HCT116 (cell line): ENCODE results near the gene MED14. TPM values are rescaled to one million over a fixed set of nuclear protein-coding genes. Genes with fewer than 3 reads are reported as not detected.
A peak's percentile ranks its signal among the peaks of the same experiment; 100 is the strongest.

Experiments used
- ATAC-seq: fragments of 200-7000 bp; cut with Tn5 transposase; 2 replicates; pipeline ENCODE4 v1.9.1; 2020; ENCODE audit warnings: mild to moderate bottlenecking, moderate library complexity
- BruUV-seq: library from RNA; stranded (reverse); fragments of 400-500 nt; replicated peaks from 2 replicates; lab custom pipeline; 2021; lab: Mats Ljungman, UMichigan
- CTCF ChIA-PET: fragments of 300-600 bp; sonication (Branson Sonifier 250); formaldehyde crosslinking; loops from one replicate; lab custom pipeline; 2021; ENCODE audit warnings: antibody characterized with exemption; lab: Charles Lee
- POLR2A ChIA-PET: fragments of 300-600, 350-600 bp; sonication (Branson Sonifier 250); formaldehyde crosslinking; loops from one replicate; lab custom pipeline; 2021; ENCODE audit warnings: antibody characterized with exemption; lab: Charles Lee
- RAD21 ChIA-PET, 2 experiments: fragments of 300-600 bp; sonication (Branson Sonifier 250); formaldehyde crosslinking; loops; one replicate each; lab custom pipeline; 2023; ENCODE audit warnings: low total read pairs in 2 of 2; ENCODE audit not compliant: uncharacterized antibody in 2 of 2, unreplicated experiment in 2 of 2, low non-redundant PET in 1 of 2; lab: Charles Lee
- DNase-seq: peaks from one replicate; pipeline ENCODE4 v3.0.0-alpha.2; 2010; ENCODE audit warnings: low read depth, low spot score
- H2AFZ ChIP-seq: fragments of 200-600 bp; shearing (Covaris generic), sonication (generic); 2 replicates; pipeline ENCODE4 v1.6.1; 2017; ENCODE audit warnings: low read depth, mixed run types, mixed read lengths, antibody characterized with exemption, low read length; ENCODE audit not compliant: poor library complexity, severe bottlenecking
- H3K27ac ChIP-seq: 2 replicates; pipeline ENCODE4 v1.5.1; 2012; ENCODE audit warnings: low read depth, low read length
- H3K27me3 ChIP-seq: fragments of 200-600 bp; sonication (generic); 2 replicates; pipeline ENCODE4 v1.6.1; 2016; ENCODE audit warnings: mixed run types, low read length, mixed read lengths; ENCODE audit not compliant: insufficient read depth
- H3K36me3 ChIP-seq, 2 experiments: fragments of 200-500 bp in 1 of 2; fragments of 200-600 bp in 1 of 2; sonication (Bioruptor generic) in 1 of 2; sonication (generic) in 1 of 2; 2 replicates each; pipeline versions ENCODE4 v1.5.1 to v1.6.1; 2014 to 2016; ENCODE audit warnings: low read length in 2 of 2, inconsistent platforms in 1 of 2, mixed read lengths in 1 of 2, mixed run types in 1 of 2; ENCODE audit not compliant: insufficient read depth in 2 of 2, control insufficient read depth in 1 of 2
- H3K4me1 ChIP-seq, 2 experiments: fragments of 200-600 bp in 1 of 2; sonication (generic) in 1 of 2; 2 replicates each; pipeline versions ENCODE4 v1.5.1 to v1.6.1; 2012 to 2017; ENCODE audit warnings: low read length in 2 of 2, inconsistent platforms in 1 of 2, mild to moderate bottlenecking in 1 of 2, mixed read lengths in 1 of 2, mixed run types in 1 of 2, moderate library complexity in 1 of 2; ENCODE audit not compliant: insufficient read depth in 2 of 2, control insufficient read depth in 1 of 2
- H3K4me2 ChIP-seq: fragments of 200-600 bp; sonication (generic); 2 replicates; pipeline ENCODE4 v1.6.1; 2017; ENCODE audit warnings: mixed run types, low read length, mixed read lengths
- H3K4me3 ChIP-seq, 2 experiments: fragments of 200-600 bp in 1 of 2; sonication (generic) in 1 of 2; replicated peaks in 1 of 2; 2 replicates each; pipeline ENCODE4 v1.5.1; 2011 to 2016; ENCODE audit warnings: low read length in 2 of 2, control low read depth in 1 of 2, low read depth in 1 of 2, mild to moderate bottlenecking in 1 of 2, mixed read lengths in 1 of 2, mixed run types in 1 of 2
- H3K79me2 ChIP-seq: fragments of 200-600 bp; sonication (generic); 2 replicates; pipeline ENCODE4 v1.6.1; 2017; ENCODE audit warnings: mild to moderate bottlenecking, mixed run types, low read length, moderate library complexity, mixed read lengths; ENCODE audit not compliant: insufficient read depth
- H3K9ac ChIP-seq: fragments of 200-600 bp; sonication (generic); 2 replicates; pipeline ENCODE4 v1.6.1; 2016; ENCODE audit warnings: low read length, mixed read lengths
- H3K9me2 ChIP-seq: fragments of 200-600 bp; sonication (generic), shearing (Covaris generic); 2 replicates; pipeline ENCODE4 v1.6.1; 2017; ENCODE audit warnings: mixed run types, mild to moderate bottlenecking, moderate library complexity; ENCODE audit not compliant: insufficient read depth
- H3K9me3 ChIP-seq, 2 experiments: fragments of 200-500 bp in 1 of 2; fragments of 200-600 bp in 1 of 2; sonication (Bioruptor generic) in 1 of 2; sonication (generic) in 1 of 2; 2 replicates each; pipeline ENCODE4 v1.6.1; 2014 to 2017; ENCODE audit warnings: low read length in 2 of 2, mixed read lengths in 2 of 2, inconsistent platforms in 1 of 2, low read depth in 1 of 2, mild to moderate bottlenecking in 1 of 2, mixed run types in 1 of 2, moderate library complexity in 1 of 2; ENCODE audit not compliant: control insufficient read depth in 1 of 2, insufficient read depth in 1 of 2
- H4K20me1 ChIP-seq: fragments of 200-600 bp; sonication (generic), shearing (Covaris generic); 2 replicates; pipeline ENCODE4 v1.6.1; 2017; ENCODE audit warnings: mixed run types, mild to moderate bottlenecking, moderate library complexity; ENCODE audit not compliant: insufficient read depth
- CBX3 ChIP-seq: IDR thresholded peaks from 2 replicates; pipeline ENCODE4 v1.6.1; 2012; ENCODE audit warnings: low read depth
- CEBPB ChIP-seq: IDR thresholded peaks from 2 replicates; pipeline ENCODE4 v1.6.1; 2012; ENCODE audit warnings: low read depth
- EGR1 ChIP-seq: IDR thresholded peaks from 2 replicates; pipeline ENCODE4 v1.6.1; 2012; ENCODE audit warnings: low read depth
- ELF1 ChIP-seq: IDR thresholded peaks from 2 replicates; pipeline ENCODE4 v1.6.1; 2012; ENCODE audit warnings: low read depth, borderline replicate concordance
- EZH2phosphoT487 ChIP-seq: fragments of 200-600 bp; IDR thresholded peaks from 2 replicates; pipeline ENCODE4 v1.6.1; 2018; ENCODE audit warnings: antibody characterized with exemption, borderline replicate concordance
- FOSL1 ChIP-seq: IDR thresholded peaks from 2 replicates; pipeline ENCODE4 v1.6.1; 2012; ENCODE audit warnings: low read depth
- JUND ChIP-seq: IDR thresholded peaks from 2 replicates; pipeline ENCODE4 v1.6.1; 2012
- RAD21 ChIP-seq: IDR thresholded peaks from 2 replicates; pipeline ENCODE4 v1.6.1; 2012; ENCODE audit warnings: low read depth, mild to moderate bottlenecking
- SIN3A ChIP-seq: IDR thresholded peaks from 2 replicates; pipeline ENCODE4 v1.6.1; 2012; ENCODE audit warnings: low read depth
- SP1 ChIP-seq: IDR thresholded peaks from 2 replicates; pipeline ENCODE4 v1.6.1; 2012; ENCODE audit warnings: low read depth
- SRF ChIP-seq: IDR thresholded peaks from 2 replicates; pipeline ENCODE4 v1.6.1; 2012; ENCODE audit warnings: low read depth
- TCF7L2 ChIP-seq: IDR thresholded peaks from 2 replicates; pipeline ENCODE4 v1.7.0; 2011; ENCODE audit warnings: borderline replicate concordance, inconsistent platforms; ENCODE audit not compliant: insufficient read depth, insufficient read length; ENCODE audit errors: extremely low read depth
- ZFX ChIP-seq: fragments of 450-650 bp; IDR thresholded peaks from 2 replicates; pipeline ENCODE4 v1.6.1; 2017
- ZNF274 ChIP-seq: fragments of 200-500 bp; sonication (Bioruptor generic); IDR thresholded peaks from 2 replicates; pipeline ENCODE4 v1.6.1; 2014; ENCODE audit warnings: mild to moderate bottlenecking, low read depth, low read length, inconsistent platforms
- intact Hi-C: fragments of 100-400 bp; cut with micrococcal nuclease; formaldehyde crosslinking; loops from 2 replicates; pipeline ENCODE4 v1.10.0; 2022
- total RNA-seq: library from RNA; stranded (reverse); gene quantifications from one replicate; pipeline ENCODE4 v1.2.1, GENCODE V29; 2021; ENCODE audit not compliant: unreplicated experiment
- TF ChIP-seq, protein P1 (sequence below): IDR thresholded peaks from 2 replicates; pipeline ENCODE4 v1.6.1; 2012; ENCODE audit warnings: low read depth
- TF ChIP-seq, protein P2 (sequence below): IDR thresholded peaks from 2 replicates; pipeline ENCODE4 v1.6.1; 2012

The MED14 gene
- total RNA-seq, 1 experiment from 2014 or later: 51.8 TPM

DNA sequence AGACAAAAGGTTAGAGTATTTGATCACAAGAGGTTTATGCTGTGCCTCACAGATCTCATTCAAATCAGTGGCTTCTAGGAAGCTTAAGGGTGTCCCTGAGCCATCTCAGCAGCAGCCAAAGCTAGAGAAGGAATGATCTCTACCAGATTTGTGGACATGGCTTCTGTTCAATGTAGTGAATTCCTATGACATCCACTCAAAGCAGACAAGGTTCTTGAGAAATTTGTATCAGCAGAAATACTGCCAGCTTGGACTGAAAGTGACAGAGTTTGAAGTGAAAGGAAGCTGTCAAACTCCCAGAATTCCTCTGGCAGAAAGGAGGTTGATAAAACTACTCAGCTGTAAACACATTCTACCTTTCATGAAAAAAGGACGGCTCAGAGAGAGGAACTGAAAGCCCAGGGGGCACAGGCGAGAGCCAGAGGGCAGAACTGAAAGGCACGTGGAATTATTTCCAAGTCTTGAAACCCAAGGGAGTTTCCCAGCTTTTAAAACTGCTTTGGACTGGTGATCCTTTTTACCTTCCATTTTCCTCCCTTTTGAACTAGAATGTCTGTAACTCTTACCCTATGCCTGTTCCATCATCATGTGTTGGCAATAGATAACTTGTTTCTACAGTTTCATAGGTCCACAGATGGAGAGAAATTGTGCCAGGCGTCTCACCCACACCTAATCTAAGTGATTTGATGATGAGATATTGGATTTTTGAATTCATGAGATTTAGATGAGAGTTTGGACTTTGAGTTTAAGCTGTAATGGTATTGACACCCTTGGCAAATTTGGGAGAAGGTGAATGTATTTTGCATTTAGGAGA is 14.5 kb upstream of the MED14 start:
- Histone ChIP-seq H3K27me3 (no peaks in the 10 kb centered on the region), H3K9me3 (no peaks in the 10 kb centered on the region), H3K4me3 (no peak overlapping the region), H3K79me2 (no peaks in the 10 kb centered on the region), H3K9ac (no peak overlapping the region), H3K36me3 (no peaks in the 10 kb centered on the region), H3K4me1 (no peaks in the 10 kb centered on the region), H4K20me1 (no peaks in the 10 kb centered on the region), H2AFZ (peak overlapping the region; percentile 26), H3K27ac (no peak overlapping the region), H3K4me2 (no peak overlapping the region), H3K9me2 (no peaks in the 10 kb centered on the region)
- ChIA-PET CTCF (no interaction called here), POLR2A (no interaction called here), RAD21 (no interaction called here)
- TF ChIP-seq SIN3A: no peak
- TF ChIP-seq JUND: no peak
- TF ChIP-seq TCF7L2: no peak
- intact Hi-C loops: no loop called here
- ATAC-seq (no peak), DNase-seq (no peak)
- BruUV-seq: no TSS peak

DNA sequence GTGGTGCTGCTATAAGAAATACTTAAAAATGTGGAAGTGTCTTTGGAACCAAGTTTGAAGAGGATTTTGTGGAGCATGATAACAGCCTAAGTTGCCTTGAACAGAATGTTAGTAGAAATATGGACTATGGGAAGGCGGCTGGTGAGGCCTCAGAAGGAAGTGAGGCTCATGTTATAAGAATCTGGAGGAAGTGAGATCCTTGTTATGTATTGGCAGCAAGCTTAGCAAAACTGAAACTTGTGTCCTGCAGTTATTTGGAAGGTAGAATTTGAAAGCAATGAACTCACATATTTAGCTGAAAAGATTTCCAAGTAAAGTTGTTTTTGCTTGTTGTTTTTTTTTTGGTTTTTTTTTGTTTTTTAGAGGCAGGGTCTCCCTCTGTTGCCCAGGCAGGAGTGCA is 13.6 kb upstream of the MED14 start:
- Histone ChIP-seq H3K4me2 (no peak overlapping the region), H3K27ac (no peak overlapping the region), H3K4me3 (no peak overlapping the region), H3K79me2 (no peaks in the 10 kb centered on the region), H2AFZ (no peak overlapping the region), H3K36me3 (no peaks in the 10 kb centered on the region), H3K27me3 (no peaks in the 10 kb centered on the region), H3K9me2 (no peaks in the 10 kb centered on the region), H3K9ac (no peak overlapping the region), H4K20me1 (no peaks in the 10 kb centered on the region), H3K9me3 (no peaks in the 10 kb centered on the region), H3K4me1 (no peaks in the 10 kb centered on the region)
- ChIA-PET CTCF (no interaction called here), RAD21 (no interaction called here), POLR2A (interaction anchor here (0.6 kb wide), 1 partner anchor 624 kb away, joined by 3 read pairs; no protein-coding TSS in a partner anchor)
- no peak for ATAC-seq
- BruUV-seq: no TSS peak
- DNase-seq: no peak
- intact Hi-C loops: no loop called here
- TF ChIP-seq EGR1 (no peak), FOSL1 (no peak), SIN3A (no peak), RAD21 (no peak), ZFX (no peak), SP1 (no peak), JUND (no peak), SRF (no peak), CEBPB (no peak), ELF1 (no peak), EZH2phosphoT487 (no peak), CBX3 (no peak), ZNF274 (no peak), TCF7L2 (no peak)
- TF ChIP-seq, protein P1, sequence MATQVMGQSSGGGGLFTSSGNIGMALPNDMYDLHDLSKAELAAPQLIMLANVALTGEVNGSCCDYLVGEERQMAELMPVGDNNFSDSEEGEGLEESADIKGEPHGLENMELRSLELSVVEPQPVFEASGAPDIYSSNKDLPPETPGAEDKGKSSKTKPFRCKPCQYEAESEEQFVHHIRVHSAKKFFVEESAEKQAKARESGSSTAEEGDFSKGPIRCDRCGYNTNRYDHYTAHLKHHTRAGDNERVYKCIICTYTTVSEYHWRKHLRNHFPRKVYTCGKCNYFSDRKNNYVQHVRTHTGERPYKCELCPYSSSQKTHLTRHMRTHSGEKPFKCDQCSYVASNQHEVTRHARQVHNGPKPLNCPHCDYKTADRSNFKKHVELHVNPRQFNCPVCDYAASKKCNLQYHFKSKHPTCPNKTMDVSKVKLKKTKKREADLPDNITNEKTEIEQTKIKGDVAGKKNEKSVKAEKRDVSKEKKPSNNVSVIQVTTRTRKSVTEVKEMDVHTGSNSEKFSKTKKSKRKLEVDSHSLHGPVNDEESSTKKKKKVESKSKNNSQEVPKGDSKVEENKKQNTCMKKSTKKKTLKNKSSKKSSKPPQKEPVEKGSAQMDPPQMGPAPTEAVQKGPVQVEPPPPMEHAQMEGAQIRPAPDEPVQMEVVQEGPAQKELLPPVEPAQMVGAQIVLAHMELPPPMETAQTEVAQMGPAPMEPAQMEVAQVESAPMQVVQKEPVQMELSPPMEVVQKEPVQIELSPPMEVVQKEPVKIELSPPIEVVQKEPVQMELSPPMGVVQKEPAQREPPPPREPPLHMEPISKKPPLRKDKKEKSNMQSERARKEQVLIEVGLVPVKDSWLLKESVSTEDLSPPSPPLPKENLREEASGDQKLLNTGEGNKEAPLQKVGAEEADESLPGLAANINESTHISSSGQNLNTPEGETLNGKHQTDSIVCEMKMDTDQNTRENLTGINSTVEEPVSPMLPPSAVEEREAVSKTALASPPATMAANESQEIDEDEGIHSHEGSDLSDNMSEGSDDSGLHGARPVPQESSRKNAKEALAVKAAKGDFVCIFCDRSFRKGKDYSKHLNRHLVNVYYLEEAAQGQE: no peak
- TF ChIP-seq, protein P2, sequence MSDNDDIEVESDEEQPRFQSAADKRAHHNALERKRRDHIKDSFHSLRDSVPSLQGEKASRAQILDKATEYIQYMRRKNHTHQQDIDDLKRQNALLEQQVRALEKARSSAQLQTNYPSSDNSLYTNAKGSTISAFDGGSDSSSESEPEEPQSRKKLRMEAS: no peak
